Sigmoid colon (tissue), 7 donors: ENCODE data around the gene BPIFB2. TPM values are rescaled to one million over a fixed set of nuclear protein-coding genes. Genes with fewer than 3 reads are reported as not detected.
"Not testable (repeated sequence)": the region's sequence is repeated elsewhere in the genome, so short reads cannot be mapped to it uniquely, and the experiment has no call there.

ENCODE experiments used
- DNase-seq: peaks from one replicate; pipeline ENCODE4 v3.0.0-alpha.2; 2019
- H3K27ac ChIP-seq, 4 donors: fragments of 200-600 bp; sonication (generic); one replicate each; pipeline ENCODE4 v1.5.1; 2016 to 2019; ENCODE audit warnings: mild to moderate bottlenecking in 1 of 4
- H3K27me3 ChIP-seq, 3 donors: fragments of 200-600 bp; sonication (generic); one replicate each; pipeline ENCODE4 v1.5.1; 2019; ENCODE audit warnings: mild to moderate bottlenecking in 1 of 3
- H3K36me3 ChIP-seq, 4 donors: fragments of 200-600 bp; sonication (generic); one replicate each; pipeline ENCODE4 v1.5.1; 2016 to 2019
- H3K4me1 ChIP-seq, 4 donors: fragments of 200-600 bp; sonication (generic); one replicate each; pipeline ENCODE4 v1.5.1; 2017 to 2019
- H3K4me3 ChIP-seq, 4 donors: fragments of 200-600 bp; sonication (generic); one replicate each; pipeline ENCODE4 v1.5.1; 2017 to 2019; ENCODE audit warnings: mild to moderate bottlenecking in 2 of 4, moderate library complexity in 1 of 4
- H3K9me3 ChIP-seq, 4 donors: fragments of 200-600 bp in 3 of 4; sonication (generic) in 3 of 4; one replicate each; pipeline versions ENCODE4 v1.5.1 to v1.6.1; 2013 to 2019
- EP300 ChIP-seq, 4 donors: sonication (generic); formaldehyde crosslinking; IDR thresholded peaks; one replicate each; pipeline ENCODE4 v1.6.1; 2017; ENCODE audit warnings: antibody characterized with exemption in 4 of 4
- POLR2A ChIP-seq, 2 donors: fragments of 450-650 bp; IDR thresholded peaks; one replicate each; pipeline ENCODE4 v1.6.1; 2016; ENCODE audit warnings: antibody characterized with exemption in 2 of 2, mild to moderate bottlenecking in 2 of 2, moderate library complexity in 2 of 2
- POLR2AphosphoS5 ChIP-seq, 4 donors: sonication (generic); formaldehyde crosslinking; IDR thresholded peaks; one replicate each; pipeline ENCODE4 v1.6.1; 2017; ENCODE audit warnings: antibody characterized with exemption in 4 of 4
- WGBS, 2 donors: extraction: QIAGEN DNeasy Blood & Tissue Kit; methylation state at CpG; one replicate each; pipeline ENCODE4 v1.1.7; 2013; 5-methylcytosine and 5-hydroxymethylcytosine counted together
- intact Hi-C: fragments of 100-400 bp; cut with DNase I; formaldehyde crosslinking; loops from one replicate; pipeline ENCODE4 v1.15.1; 2023
- polyA plus RNA-seq, 3 donors: library from polyadenylated mRNA; stranded (reverse); fragments of 200-250 nt; gene quantifications; one replicate each; pipeline ENCODE4 v1.2.3, GENCODE V29; 2013
- total RNA-seq, 4 donors: library from RNA; depleted of rRNA; stranded (reverse); fragments of >200 nt; gene quantifications; one replicate each; pipeline ENCODE4 v1.1.0, GENCODE V29; 2016
- TF ChIP-seq, protein P1 (sequence below), 4 experiments: fragments of 450-650 bp in 3 of 4; fragments of 200-600 bp in 1 of 4; IDR thresholded peaks; one replicate each; pipeline ENCODE4 v1.5.1; 2016 to 2019; ENCODE audit warnings: antibody characterized with exemption in 4 of 4, mild to moderate bottlenecking in 3 of 4, moderate library complexity in 2 of 4
- donor health status: healthy with polysubstance abuse.
- donor health status: Bipolar disorder and iron deficiency.
- donor health status: healthy.

Gene BPIFB2
- total and polyA plus RNA-seq, 7 donors = not detected

- TF ChIP-seq POLR2A (IDR thresholded peaks at IDR 0.05) (no peak), POLR2AphosphoS5 (IDR thresholded peaks at IDR 0.05) (no peak), EP300 (IDR thresholded peaks at IDR 0.05) (no peak)
- TF ChIP-seq, protein P1, sequence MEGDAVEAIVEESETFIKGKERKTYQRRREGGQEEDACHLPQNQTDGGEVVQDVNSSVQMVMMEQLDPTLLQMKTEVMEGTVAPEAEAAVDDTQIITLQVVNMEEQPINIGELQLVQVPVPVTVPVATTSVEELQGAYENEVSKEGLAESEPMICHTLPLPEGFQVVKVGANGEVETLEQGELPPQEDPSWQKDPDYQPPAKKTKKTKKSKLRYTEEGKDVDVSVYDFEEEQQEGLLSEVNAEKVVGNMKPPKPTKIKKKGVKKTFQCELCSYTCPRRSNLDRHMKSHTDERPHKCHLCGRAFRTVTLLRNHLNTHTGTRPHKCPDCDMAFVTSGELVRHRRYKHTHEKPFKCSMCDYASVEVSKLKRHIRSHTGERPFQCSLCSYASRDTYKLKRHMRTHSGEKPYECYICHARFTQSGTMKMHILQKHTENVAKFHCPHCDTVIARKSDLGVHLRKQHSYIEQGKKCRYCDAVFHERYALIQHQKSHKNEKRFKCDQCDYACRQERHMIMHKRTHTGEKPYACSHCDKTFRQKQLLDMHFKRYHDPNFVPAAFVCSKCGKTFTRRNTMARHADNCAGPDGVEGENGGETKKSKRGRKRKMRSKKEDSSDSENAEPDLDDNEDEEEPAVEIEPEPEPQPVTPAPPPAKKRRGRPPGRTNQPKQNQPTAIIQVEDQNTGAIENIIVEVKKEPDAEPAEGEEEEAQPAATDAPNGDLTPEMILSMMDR (IDR thresholded peaks at IDR 0.05) = no peak
- Histone ChIP-seq H3K4me3 (no peak overlapping the region), H3K4me1 (no peaks in the 10 kb centered on the region), H3K36me3 (no peaks in the 10 kb centered on the region), H3K9me3 (peaks cover 0 to 9% (median 4%) of the 10 kb centered on the region in 4 donors), H3K27me3 (no peaks in the 10 kb centered on the region), H3K27ac (no peak overlapping the region)
- 35 to 77% methylated on average over 2 of the region's 2 CpGs for WGBS, 2 donors
- no peak for DNase-seq
- intact Hi-C loops = no loop called here
Observed at GRCh38 chr20:33042983-33043730, 35.7 kb downstream of the BPIFB2 start.

- Histone ChIP-seq H3K4me1 (no peaks in the 10 kb centered on the region), H3K4me3 (no peak overlapping the region), H3K9me3 (peaks cover 0 to 9% (median 4%) of the 10 kb centered on the region in 4 donors), H3K27ac (no peak overlapping the region), H3K27me3 (no peaks in the 10 kb centered on the region), H3K36me3 (no peaks in the 10 kb centered on the region)
- intact Hi-C loops = no loop called here
- 9 to 62% methylated on average over 1 of the region's 1 CpG for WGBS, 2 donors
- TF ChIP-seq, protein P1 (IDR thresholded peaks at IDR 0.05) = no peak
- no peak for TF ChIP-seq POLR2AphosphoS5 (IDR thresholded peaks at IDR 0.05)
- DNase-seq = no peak
Observed at GRCh38 chr20:33043731-33044181, 36.3 kb downstream of the BPIFB2 start.

- H3K27ac ChIP-seq, H3K9me3 ChIP-seq, H3K36me3 ChIP-seq, DNase-seq, H3K27me3 ChIP-seq, H3K4me3 ChIP-seq, intact Hi-C loops, H3K4me1 ChIP-seq: not testable (repeated sequence)
- WGBS, 2 donors = 82 to 89% methylated on average over 15 of the region's 15 CpGs
Observed at GRCh38 chr20:33045129-33045721, 37.7 kb downstream of the BPIFB2 start.

GRCh38 chr20:33046412-33046811, 38.9 kb downstream of the BPIFB2 start:
- DNase-seq = no peak
- Histone ChIP-seq H3K9me3 (peaks cover 0 to 9% (median 4%) of the 10 kb centered on the region in 4 donors), H3K36me3 (no peaks in the 10 kb centered on the region), H3K4me1 (no peaks in the 10 kb centered on the region), H3K27me3 (no peaks in the 10 kb centered on the region), H3K4me3 (no peak overlapping the region), H3K27ac (no peak overlapping the region)
- no peak for TF ChIP-seq POLR2A (IDR thresholded peaks at IDR 0.05)
- TF ChIP-seq, protein P1 (IDR thresholded peaks at IDR 0.05) = no peak
- no peak for TF ChIP-seq EP300 (IDR thresholded peaks at IDR 0.05)
- TF ChIP-seq POLR2AphosphoS5 (IDR thresholded peaks at IDR 0.05) = no peak
- WGBS, 2 donors = 64 to 81% methylated on average over 3 of the region's 3 CpGs
- intact Hi-C loops = no loop called here

- DNase-seq = no peak
- H3K4me1 ChIP-seq = no peaks in the 10 kb centered on the region
- H3K36me3 ChIP-seq = no peaks in the 10 kb centered on the region
- intact Hi-C loops = no loop called here
- peaks cover 0 to 3% (median 0%) of the 10 kb centered on the region in 4 donors for H3K9me3 ChIP-seq
- 59 to 88% methylated on average over 4 of the region's 4 CpGs for WGBS, 2 donors
- TF ChIP-seq, protein P1 (IDR thresholded peaks at IDR 0.05) = no peak
- TF ChIP-seq POLR2AphosphoS5 (IDR thresholded peaks at IDR 0.05) (no peak), EP300 (IDR thresholded peaks at IDR 0.05) (no peak), POLR2A (IDR thresholded peaks at IDR 0.05) (no peak)
- peaks cover 0 to 5% (median 0%) of the 10 kb centered on the region in 3 donors for H3K27me3 ChIP-seq
- no peak overlapping the region for H3K27ac ChIP-seq
- H3K4me3 ChIP-seq = no peak overlapping the region
Observed at GRCh38 chr20:33051333-33051732, 43.8 kb downstream of the BPIFB2 start.
